ENCODE results near the gene TRIM46. TPM values are rescaled to one million over a fixed set of nuclear protein-coding genes. Genes with fewer than 3 reads are reported as not detected.

Gene TRIM46
- polyA plus RNA-seq, 3 donors, result 0.13 TPM; not detected in 2

DNA sequence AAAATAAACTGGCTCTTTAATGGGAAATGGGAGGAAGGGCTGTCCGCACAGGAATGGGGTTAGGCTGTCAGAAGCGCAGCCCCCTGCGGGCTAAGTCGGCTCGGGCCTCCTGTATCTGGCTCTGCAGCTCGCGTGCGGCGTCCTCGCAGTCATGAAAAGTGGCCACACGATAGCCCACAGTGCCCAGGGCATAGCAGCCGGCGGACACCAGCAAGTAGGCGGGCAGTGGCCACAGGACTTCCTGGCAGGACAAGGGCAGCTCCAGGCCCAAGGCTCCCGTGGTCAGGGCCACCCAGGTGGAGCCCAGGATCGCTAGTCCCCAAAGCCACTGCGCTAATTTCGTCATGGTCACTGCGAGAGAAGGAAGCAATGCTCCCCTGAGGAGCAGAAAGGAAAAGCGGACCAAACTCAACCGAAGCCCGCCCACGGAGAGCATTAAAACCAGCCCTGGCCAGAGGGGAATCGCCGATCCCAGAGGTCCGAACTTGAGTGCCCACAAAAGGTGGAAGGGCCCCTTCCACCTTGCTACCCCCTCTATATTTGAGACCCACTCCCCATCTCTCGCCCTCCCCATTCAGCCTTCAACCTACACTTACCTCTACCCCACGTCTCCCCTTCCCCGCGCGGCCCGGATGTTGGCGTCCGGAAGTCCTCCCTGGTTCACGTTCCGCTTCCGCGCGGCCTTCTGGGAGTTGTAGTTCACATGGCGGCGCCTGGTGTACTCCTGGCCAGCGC lies 33.6 kb upstream of the TRIM46 start, which contains the start of gene DPM3:
DPM3 (minus strand) TSS at position 637 of the 735 bp plus-strand sequence; CDS start at position 346, 291 bp downstream.
- TF ChIP-seq, protein P1, sequence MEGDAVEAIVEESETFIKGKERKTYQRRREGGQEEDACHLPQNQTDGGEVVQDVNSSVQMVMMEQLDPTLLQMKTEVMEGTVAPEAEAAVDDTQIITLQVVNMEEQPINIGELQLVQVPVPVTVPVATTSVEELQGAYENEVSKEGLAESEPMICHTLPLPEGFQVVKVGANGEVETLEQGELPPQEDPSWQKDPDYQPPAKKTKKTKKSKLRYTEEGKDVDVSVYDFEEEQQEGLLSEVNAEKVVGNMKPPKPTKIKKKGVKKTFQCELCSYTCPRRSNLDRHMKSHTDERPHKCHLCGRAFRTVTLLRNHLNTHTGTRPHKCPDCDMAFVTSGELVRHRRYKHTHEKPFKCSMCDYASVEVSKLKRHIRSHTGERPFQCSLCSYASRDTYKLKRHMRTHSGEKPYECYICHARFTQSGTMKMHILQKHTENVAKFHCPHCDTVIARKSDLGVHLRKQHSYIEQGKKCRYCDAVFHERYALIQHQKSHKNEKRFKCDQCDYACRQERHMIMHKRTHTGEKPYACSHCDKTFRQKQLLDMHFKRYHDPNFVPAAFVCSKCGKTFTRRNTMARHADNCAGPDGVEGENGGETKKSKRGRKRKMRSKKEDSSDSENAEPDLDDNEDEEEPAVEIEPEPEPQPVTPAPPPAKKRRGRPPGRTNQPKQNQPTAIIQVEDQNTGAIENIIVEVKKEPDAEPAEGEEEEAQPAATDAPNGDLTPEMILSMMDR (IDR thresholded peaks at IDR 0.05), result no peak
- no peaks in the 10 kb centered on the region for H3K27me3 ChIP-seq (ENCODE audit: control insufficient read depth in 2 of 2, insufficient read depth in 2 of 2, low read length in 2 of 2)
- Mint-ChIP-seq H3K27me3 (ENCODE audit: low read depth in 3 of 3) (peaks cover 0 to 6% (median under 1%) of the 10 kb centered on the region in 3 donors), H3K9me3 (peaks cover 3 to 10% (median 7%) of the 10 kb centered on the region in 7 donors), H3K4me3 (peak within 1 kb of the TSS; percentile 94 to 98), H3K36me3 (peaks cover 12 to 19% of the 10 kb centered on the region in 2 donors), H3K27ac (peak within 1 kb of the TSS; percentile 94 to 99 (median 97)), H3K4me1 (peaks cover 38% of the 10 kb centered on the region)
- peak; percentile 73 to 85 (median 78) for DNase-seq
- peak within 1 kb of the TSS; percentile 80 for H3K9ac ChIP-seq (ENCODE audit: insufficient read depth, low read length, poor library complexity, severe bottlenecking)
- H3K36me3 ChIP-seq (replicated peaks in 1 of 2; ENCODE audit: control insufficient read depth in 1 of 2, insufficient read depth in 2 of 2, low read length in 2 of 2), result peaks cover 0 to 11% of the 10 kb centered on the region in 2 donors
- peaks cover 36% of the 10 kb centered on the region for H3K79me2 ChIP-seq (ENCODE audit: insufficient read depth, low read length)
- H3K4me2 ChIP-seq (replicated peaks; ENCODE audit: extremely low read depth, low read length, poor library complexity, severe bottlenecking), result peak within 1 kb of the TSS; percentile 90
- peaks cover 25 to 42% of the 10 kb centered on the region in 2 donors for H3K4me1 ChIP-seq (ENCODE audit: control insufficient read depth in 1 of 2, insufficient read depth in 2 of 2, low read length in 2 of 2)
- peaks cover 7% of the 10 kb centered on the region for H4K20me1 ChIP-seq (ENCODE audit: insufficient read depth, low read length)
- H3K27ac ChIP-seq (ENCODE audit: low read depth in 1 of 2, low read length in 2 of 2), result peak within 1 kb of the TSS; percentile 93 to 96
- intact Hi-C loops (cut with micrococcal nuclease), result loop anchor here in 1 of 2 donors (5.0 kb wide), 2 partner anchors 32 to 583 kb away; partner anchors contain the start of genes KRTCAP2, TRIM46 and UBE2Q1
- H3K9me3 ChIP-seq (replicated peaks in 1 of 2; ENCODE audit: control insufficient read depth in 1 of 2, insufficient read depth in 1 of 2, low read length in 2 of 2), result peaks cover 0 to 4% of the 10 kb centered on the region in 2 donors
- H3K4me3 ChIP-seq (replicated peaks in 1 of 3; ENCODE audit: low read depth in 2 of 3, low read length in 3 of 3), result peak within 1 kb of the TSS; percentile 83 to 91 (median 90)
- WGBS (ENCODE audit: insufficient coverage), result under 1% methylated on average over 36 of the region's 42 CpGs
- peak within 1 kb of the TSS; percentile 80 for H2AFZ ChIP-seq (ENCODE audit: insufficient read depth, low read depth, low read length, poor library complexity, severe bottlenecking)

- peaks cover 12 to 19% of the 10 kb centered on the region in 2 donors for H3K36me3 Mint-ChIP-seq
- H3K27me3 Mint-ChIP-seq (ENCODE audit: low read depth in 3 of 3), result peaks cover 0 to 8% (median 1%) of the 10 kb centered on the region in 3 donors
- intact Hi-C loops (cut with micrococcal nuclease), result loop anchor here in 1 of 2 donors (5.0 kb wide), 1 partner anchor 583 kb away; the partner anchor contains the start of gene UBE2Q1
- H3K27me3 ChIP-seq (ENCODE audit: control insufficient read depth in 2 of 2, insufficient read depth in 2 of 2, low read length in 2 of 2), result no peaks in the 10 kb centered on the region
- TF ChIP-seq, protein P1 (IDR thresholded peaks at IDR 0.05), result no peak
- H3K79me2 ChIP-seq (ENCODE audit: insufficient read depth, low read length), result peaks cover 36% of the 10 kb centered on the region
- peaks cover 3 to 10% (median 7%) of the 10 kb centered on the region in 7 donors for H3K9me3 Mint-ChIP-seq
- H3K4me2 ChIP-seq (replicated peaks; ENCODE audit: extremely low read depth, low read length, poor library complexity, severe bottlenecking), result peak overlapping the region; percentile 90
- peak overlapping the region in 6 of 7 donors; percentile 94 to 99 (median 96) for H3K27ac Mint-ChIP-seq
- peak overlapping the region; percentile 94 to 98 for H3K4me3 Mint-ChIP-seq
- WGBS (ENCODE audit: insufficient coverage), result 15% methylated on average over 5 of the region's 11 CpGs
- H3K4me1 ChIP-seq (ENCODE audit: control insufficient read depth in 1 of 2, insufficient read depth in 2 of 2, low read length in 2 of 2), result peaks cover 25 to 38% of the 10 kb centered on the region in 2 donors
- peak overlapping the region; percentile 80 for H3K9ac ChIP-seq (ENCODE audit: insufficient read depth, low read length, poor library complexity, severe bottlenecking)
- H3K9me3 ChIP-seq (replicated peaks in 1 of 2; ENCODE audit: control insufficient read depth in 1 of 2, insufficient read depth in 1 of 2, low read length in 2 of 2), result peaks cover 0 to 4% of the 10 kb centered on the region in 2 donors
- peaks cover 36% of the 10 kb centered on the region for H3K4me1 Mint-ChIP-seq
- DNase-seq, result no peak
- H3K4me3 ChIP-seq (replicated peaks in 1 of 3; ENCODE audit: low read depth in 2 of 3, low read length in 3 of 3), result peak overlapping the region; percentile 83 to 91 (median 90)
- peaks cover 7% of the 10 kb centered on the region for H4K20me1 ChIP-seq (ENCODE audit: insufficient read depth, low read length)
- peak overlapping the region; percentile 93 to 96 for H3K27ac ChIP-seq (ENCODE audit: low read depth in 1 of 2, low read length in 2 of 2)
- H2AFZ ChIP-seq (ENCODE audit: insufficient read depth, low read depth, low read length, poor library complexity, severe bottlenecking), result peak overlapping the region; percentile 80
- peaks cover 0 to 11% of the 10 kb centered on the region in 2 donors for H3K36me3 ChIP-seq (replicated peaks in 1 of 2; ENCODE audit: control insufficient read depth in 1 of 2, insufficient read depth in 2 of 2, low read length in 2 of 2)
Observed at GRCh38 chr1:155140630-155140953, 33.1 kb upstream of the TRIM46 start.

Measured in CD14-positive monocyte (primary cell).